Activated B cell treated with CpG ODN at 0.5 μM for 24 hours (primary cell): ENCODE data around the gene ROBO3. TPM values are rescaled to one million over a fixed set of nuclear protein-coding genes. Genes with fewer than 3 reads are reported as not detected.

Experiments
- ATAC-seq: fragments of 200-7000 bp; cut with Tn5 transposase; one replicate; pipeline ENCODE4 v1.10.0; 2021; ENCODE audit warnings: low read depth, mild to moderate bottlenecking, moderate library complexity
- CTCF ChIA-PET: fragments of 350-600 bp; sonication (Branson Sonifier 250); formaldehyde crosslinking; loops from one replicate; lab custom pipeline; 2021; ENCODE audit warnings: antibody characterized with exemption; lab: Charles Lee
- POLR2A ChIA-PET: fragments of 350-600 bp; sonication (Branson Sonifier 250); formaldehyde crosslinking; loops from one replicate; lab custom pipeline; 2021; ENCODE audit warnings: antibody characterized with exemption; lab: Charles Lee
- DNase-seq: peaks from one replicate; pipeline ENCODE4 v3.0.0; 2022
- H3K27ac Mint-ChIP-seq: one replicate; pipeline ENCODE4 v1.8.0; 2020; ENCODE audit warnings: mixed read lengths
- H3K27me3 Mint-ChIP-seq: one replicate; pipeline ENCODE4 v1.8.0; 2021; ENCODE audit warnings: mixed read lengths
- H3K36me3 Mint-ChIP-seq: one replicate; pipeline ENCODE4 v1.8.0; 2021; ENCODE audit warnings: low read depth, mixed read lengths
- H3K4me1 Mint-ChIP-seq: one replicate; pipeline ENCODE4 v1.8.0; 2021; ENCODE audit warnings: mixed read lengths
- H3K4me3 Mint-ChIP-seq: one replicate; pipeline ENCODE4 v1.8.0; 2020; ENCODE audit warnings: mild to moderate bottlenecking, mixed read lengths
- H3K9me3 Mint-ChIP-seq: one replicate; pipeline ENCODE4 v1.8.0; 2020; ENCODE audit warnings: mixed read lengths
- intact Hi-C: fragments of 100-400 bp; cut with micrococcal nuclease; formaldehyde crosslinking; loops from one replicate; pipeline ENCODE4 v1.15.1; 2024
- total RNA-seq: library from RNA; stranded (reverse); gene quantifications from 2 replicates; pipeline ENCODE4 v1.2.3, GENCODE V29; 2022
- TF ChIP-seq, protein P1 (sequence below): fragments of 200-600 bp; IDR thresholded peaks from one replicate; pipeline ENCODE4 v1.8.0; 2022; ENCODE audit warnings: antibody characterized with exemption, mild to moderate bottlenecking

ROBO3 gene
- total RNA-seq, 1 donor from 2014 or later: 1.5 TPM

DNA sequence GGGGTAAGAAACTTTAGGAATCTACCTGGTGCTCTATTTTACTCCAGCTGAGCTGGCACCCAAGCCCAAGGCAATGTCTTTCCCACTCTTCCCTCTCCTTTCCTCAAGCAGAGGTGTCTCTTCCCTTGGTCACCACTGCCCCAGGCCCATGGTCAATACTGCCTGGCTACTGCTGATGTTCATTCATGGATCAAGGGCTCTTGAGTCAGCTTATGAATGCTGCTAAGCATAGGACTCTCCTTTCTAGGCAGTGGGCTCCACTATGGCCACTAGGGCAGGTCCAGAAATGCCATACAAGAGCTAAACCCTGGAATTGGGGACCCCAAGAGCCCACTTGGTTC lies 51.1 kb downstream of the ROBO3 start:
- ATAC-seq: no peak
- intact Hi-C loops: no loop called here
- Mint-ChIP-seq H3K27me3 (peaks cover 34% of the 10 kb centered on the region), H3K36me3 (peaks cover 5% of the 10 kb centered on the region), H3K4me3 (no peak overlapping the region), H3K4me1 (peaks cover 3% of the 10 kb centered on the region), H3K27ac (no peak overlapping the region), H3K9me3 (peaks cover 8% of the 10 kb centered on the region)
- TF ChIP-seq, protein P1, sequence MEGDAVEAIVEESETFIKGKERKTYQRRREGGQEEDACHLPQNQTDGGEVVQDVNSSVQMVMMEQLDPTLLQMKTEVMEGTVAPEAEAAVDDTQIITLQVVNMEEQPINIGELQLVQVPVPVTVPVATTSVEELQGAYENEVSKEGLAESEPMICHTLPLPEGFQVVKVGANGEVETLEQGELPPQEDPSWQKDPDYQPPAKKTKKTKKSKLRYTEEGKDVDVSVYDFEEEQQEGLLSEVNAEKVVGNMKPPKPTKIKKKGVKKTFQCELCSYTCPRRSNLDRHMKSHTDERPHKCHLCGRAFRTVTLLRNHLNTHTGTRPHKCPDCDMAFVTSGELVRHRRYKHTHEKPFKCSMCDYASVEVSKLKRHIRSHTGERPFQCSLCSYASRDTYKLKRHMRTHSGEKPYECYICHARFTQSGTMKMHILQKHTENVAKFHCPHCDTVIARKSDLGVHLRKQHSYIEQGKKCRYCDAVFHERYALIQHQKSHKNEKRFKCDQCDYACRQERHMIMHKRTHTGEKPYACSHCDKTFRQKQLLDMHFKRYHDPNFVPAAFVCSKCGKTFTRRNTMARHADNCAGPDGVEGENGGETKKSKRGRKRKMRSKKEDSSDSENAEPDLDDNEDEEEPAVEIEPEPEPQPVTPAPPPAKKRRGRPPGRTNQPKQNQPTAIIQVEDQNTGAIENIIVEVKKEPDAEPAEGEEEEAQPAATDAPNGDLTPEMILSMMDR: no peak
- no peak for DNase-seq
- CTCF ChIA-PET: no interaction called here
- POLR2A ChIA-PET: no interaction called here

DNA sequence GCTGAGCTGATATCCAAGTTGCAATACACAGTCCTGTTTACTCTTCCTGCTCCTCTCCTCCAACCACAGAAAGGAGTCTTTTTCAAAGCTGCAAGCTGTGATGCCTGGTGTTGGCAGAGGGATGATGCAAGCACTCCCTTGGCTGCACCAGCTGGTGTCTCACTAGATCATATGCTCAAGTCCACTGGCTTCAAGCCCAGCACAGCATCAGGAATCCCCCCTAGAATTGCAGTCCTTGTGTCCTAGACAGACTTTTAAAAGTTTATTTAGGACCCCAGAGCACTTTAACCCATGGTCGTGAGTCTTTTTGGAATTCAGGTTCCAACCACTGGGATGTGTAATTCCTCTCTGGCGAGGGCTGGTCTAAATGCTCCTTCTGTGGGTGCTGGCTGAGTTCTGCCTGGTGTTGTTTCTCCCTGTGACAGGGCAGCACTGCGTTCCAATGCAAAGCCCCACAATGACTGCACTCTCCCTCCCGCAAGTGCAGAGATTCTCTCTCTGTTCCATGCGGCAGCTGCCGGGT lies 51.9 kb downstream of the ROBO3 start:
- ChIA-PET POLR2A (no interaction called here), CTCF (no interaction called here)
- no peaks in the 10 kb centered on the region for H3K9me3 Mint-ChIP-seq
- H3K4me1 Mint-ChIP-seq: peaks cover 3% of the 10 kb centered on the region
- TF ChIP-seq, protein P1: no peak
- no peak for DNase-seq
- no peaks in the 10 kb centered on the region for H3K36me3 Mint-ChIP-seq
- no peak for ATAC-seq
- no peak overlapping the region for H3K4me3 Mint-ChIP-seq
- H3K27ac Mint-ChIP-seq: no peak overlapping the region
- peaks cover 33% of the 10 kb centered on the region for H3K27me3 Mint-ChIP-seq
- intact Hi-C loops: no loop called here

DNA sequence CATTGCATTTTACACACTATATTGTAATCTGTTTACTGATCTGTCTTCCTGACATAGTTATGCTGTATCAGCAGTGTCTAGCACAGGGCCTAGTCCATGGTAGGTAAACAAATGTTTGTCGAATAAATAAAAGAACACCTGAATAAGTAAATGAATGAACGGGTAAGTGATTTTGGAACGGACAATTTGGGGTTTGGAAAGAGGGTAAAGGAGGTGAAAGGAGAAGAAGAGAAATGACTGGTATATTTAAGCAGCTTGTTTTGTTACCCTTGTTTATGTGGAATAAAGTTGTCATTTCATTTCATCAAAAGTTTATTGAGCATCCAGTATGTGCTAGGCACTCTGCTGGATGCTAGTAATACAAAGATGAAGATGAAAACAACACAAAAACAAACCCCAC lies 53.7 kb downstream of the ROBO3 start, which contains the start of gene HEPN1:
Gene HEPN1 (plus strand): TSS at position 301 of the 400 bp plus-strand sequence.
- H3K4me1 Mint-ChIP-seq: peaks cover 3% of the 10 kb centered on the region
- ChIA-PET POLR2A (no interaction called here), CTCF (no interaction called here)
- DNase-seq (no peak), ATAC-seq (no peak)
- H3K36me3 Mint-ChIP-seq: no peaks in the 10 kb centered on the region
- no peaks in the 10 kb centered on the region for H3K9me3 Mint-ChIP-seq
- no peak within 1 kb of the TSS for H3K27ac Mint-ChIP-seq
- H3K4me3 Mint-ChIP-seq: no peak within 1 kb of the TSS
- H3K27me3 Mint-ChIP-seq: peaks cover 41% of the 10 kb centered on the region
- TF ChIP-seq, protein P1: no peak
- intact Hi-C loops: no loop called here

DNA sequence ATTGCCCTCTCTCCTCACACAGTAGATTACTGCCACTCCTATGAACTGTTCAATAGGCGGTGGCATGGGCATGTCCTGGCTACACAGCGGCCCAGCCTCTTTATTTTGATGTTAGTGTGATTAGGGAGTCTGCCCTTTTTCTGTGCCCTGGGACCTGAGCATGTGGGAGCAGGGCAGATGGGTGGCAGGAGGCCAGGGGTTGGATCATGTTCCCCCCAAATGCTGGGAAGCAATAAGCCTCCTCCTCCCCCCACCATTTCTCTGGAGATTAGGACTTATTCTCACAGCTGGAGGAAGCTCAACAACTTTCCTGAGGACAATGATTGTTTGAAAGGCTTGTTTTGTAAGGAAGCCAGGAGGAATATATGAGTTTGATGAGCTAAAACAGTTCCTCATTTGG lies 54.7 kb downstream of the ROBO3 start:
- no peaks in the 10 kb centered on the region for H3K36me3 Mint-ChIP-seq
- POLR2A ChIA-PET: interaction anchor here (1.2 kb wide), 1 partner anchor 34 kb away, joined by 4 read pairs; the partner anchor contains the start of gene CCDC15
- TF ChIP-seq, protein P1: no peak
- no peak for DNase-seq
- peaks cover 3% of the 10 kb centered on the region for H3K4me1 Mint-ChIP-seq
- CTCF ChIA-PET: no interaction called here
- H3K27ac Mint-ChIP-seq: no peak overlapping the region
- ATAC-seq: no peak
- no peak overlapping the region for H3K4me3 Mint-ChIP-seq
- H3K27me3 Mint-ChIP-seq: peaks cover 41% of the 10 kb centered on the region
- intact Hi-C loops: no loop called here
- H3K9me3 Mint-ChIP-seq: no peaks in the 10 kb centered on the region

DNA sequence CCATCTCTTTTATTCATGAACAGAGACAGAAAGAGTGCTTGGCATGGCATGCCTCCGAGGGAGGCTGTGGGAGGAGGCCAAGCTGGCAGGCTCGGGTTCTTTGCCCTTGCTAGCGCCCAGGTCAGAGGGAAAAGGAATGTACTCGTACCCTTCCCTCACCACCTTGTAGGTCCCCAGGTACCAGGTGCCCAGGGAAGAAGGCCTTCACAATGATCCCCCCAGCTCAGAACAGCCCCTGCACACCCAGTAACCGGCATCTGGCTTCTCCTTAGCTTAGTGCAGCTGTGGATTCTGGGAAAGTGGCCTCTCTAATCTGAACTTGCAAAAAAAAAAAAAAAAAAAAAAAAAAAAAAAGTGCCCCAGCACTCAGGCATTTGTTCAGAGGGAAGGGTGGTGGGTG lies 55.1 kb downstream of the ROBO3 start:
- H3K4me3 Mint-ChIP-seq: peak overlapping the region; percentile 65

More for the DNA sequence above, 55.1 kb downstream of the ROBO3 start:
- ATAC-seq (no peak), DNase-seq (no peak)
- Mint-ChIP-seq H3K9me3 (no peaks in the 10 kb centered on the region), H3K27ac (no peak overlapping the region), H3K27me3 (peaks cover 41% of the 10 kb centered on the region), H3K36me3 (no peaks in the 10 kb centered on the region), H3K4me1 (peaks cover 3% of the 10 kb centered on the region)
- POLR2A ChIA-PET: interaction anchor here (1.2 kb wide), 1 partner anchor 33 kb away, joined by 4 read pairs; the partner anchor contains the start of gene CCDC15
- intact Hi-C loops: no loop called here
- TF ChIP-seq, protein P1: no peak
- CTCF ChIA-PET: no interaction called here
